ENCODE measurements around the gene MYRIP.

- TF ChIP-seq, protein P1, sequence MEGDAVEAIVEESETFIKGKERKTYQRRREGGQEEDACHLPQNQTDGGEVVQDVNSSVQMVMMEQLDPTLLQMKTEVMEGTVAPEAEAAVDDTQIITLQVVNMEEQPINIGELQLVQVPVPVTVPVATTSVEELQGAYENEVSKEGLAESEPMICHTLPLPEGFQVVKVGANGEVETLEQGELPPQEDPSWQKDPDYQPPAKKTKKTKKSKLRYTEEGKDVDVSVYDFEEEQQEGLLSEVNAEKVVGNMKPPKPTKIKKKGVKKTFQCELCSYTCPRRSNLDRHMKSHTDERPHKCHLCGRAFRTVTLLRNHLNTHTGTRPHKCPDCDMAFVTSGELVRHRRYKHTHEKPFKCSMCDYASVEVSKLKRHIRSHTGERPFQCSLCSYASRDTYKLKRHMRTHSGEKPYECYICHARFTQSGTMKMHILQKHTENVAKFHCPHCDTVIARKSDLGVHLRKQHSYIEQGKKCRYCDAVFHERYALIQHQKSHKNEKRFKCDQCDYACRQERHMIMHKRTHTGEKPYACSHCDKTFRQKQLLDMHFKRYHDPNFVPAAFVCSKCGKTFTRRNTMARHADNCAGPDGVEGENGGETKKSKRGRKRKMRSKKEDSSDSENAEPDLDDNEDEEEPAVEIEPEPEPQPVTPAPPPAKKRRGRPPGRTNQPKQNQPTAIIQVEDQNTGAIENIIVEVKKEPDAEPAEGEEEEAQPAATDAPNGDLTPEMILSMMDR (conservative IDR thresholded peaks at IDR 0.05): no peak
- TF ChIP-seq ZFX (IDR thresholded peaks at IDR 0.05): no peak
Observed at GRCh38 chr3:40226636-40227035, 417.2 kb downstream of the MYRIP start.

Data from C4-2B (cell line).